IMR-90 (cell line): Measurements from ENCODE around the gene CD99L2. TPM values are rescaled to one million over a fixed set of nuclear protein-coding genes. Genes with fewer than 3 reads are reported as not detected.

Experiments
- ATAC-seq: fragments of 200-7000 bp; cut with Tn5 transposase; 2 replicates; pipeline ENCODE4 v1.9.1; 2020; ENCODE audit warnings: low read depth, mild to moderate bottlenecking, moderate library complexity
- Bru-seq: library from RNA; stranded (reverse); fragments of 400-500 nt; gene quantifications from one replicate; lab custom pipeline; 2021; lab: Mats Ljungman, UMichigan
- BruChase-seq, 2 experiments: library from RNA; stranded (reverse); fragments of 400-500 nt; gene quantifications; one replicate each; lab custom pipeline; 2021; lab: Mats Ljungman, UMichigan
- BruUV-seq: library from RNA; stranded (reverse); fragments of 400-500 nt; replicated peaks from 2 replicates; lab custom pipeline; 2021; lab: Mats Ljungman, UMichigan
- CTCF ChIA-PET: fragments of 300-600 bp; formaldehyde crosslinking; extraction: SDS; loops from one replicate; lab custom pipeline; 2021; ENCODE audit warnings: antibody characterized with exemption; lab: Yijun Ruan, JAX
- POLR2A ChIA-PET: fragments of 300-600 bp; sonication (Branson Sonifier 250); formaldehyde crosslinking; loops from one replicate; lab custom pipeline; 2022; ENCODE audit warnings: antibody characterized with exemption; ENCODE audit not compliant: unreplicated experiment; lab: Charles Lee
- DNase-seq: peaks from one replicate; pipeline ENCODE4 v3.0.0; 2013
- H2AFZ ChIP-seq: replicated peaks from 2 replicates; pipeline ENCODE3; 2013; ENCODE audit warnings: low read length, mild to moderate bottlenecking; ENCODE audit not compliant: poor library complexity
- H2AK5ac ChIP-seq: 2 replicates; pipeline ENCODE4 v1.6.1; 2013; ENCODE audit warnings: low read depth, low read length, inconsistent platforms
- H2AK9ac ChIP-seq: replicated peaks from 2 replicates; pipeline ENCODE3; 2013; ENCODE audit warnings: mild to moderate bottlenecking, low read depth, low read length, moderate library complexity; ENCODE audit not compliant: poor library complexity
- H2BK120ac ChIP-seq: 2 replicates; pipeline ENCODE4 v1.6.1; 2013; ENCODE audit warnings: low read depth, low read length, inconsistent platforms
- H2BK15ac ChIP-seq: 3 replicates; pipeline ENCODE4 v1.6.1; 2013; ENCODE audit warnings: low read depth, low read length, inconsistent platforms
- H2BK20ac ChIP-seq: 2 replicates; pipeline ENCODE4 v1.6.1; 2013; ENCODE audit warnings: low read depth, mild to moderate bottlenecking, inconsistent platforms, low read length, moderate library complexity
- H2BK5ac ChIP-seq: 2 replicates; pipeline ENCODE4 v1.6.1; 2013; ENCODE audit warnings: mild to moderate bottlenecking, low read depth, low read length, inconsistent platforms; ENCODE audit not compliant: poor library complexity, severe bottlenecking
- H3K14ac ChIP-seq: replicated peaks from 2 replicates; pipeline ENCODE4 v1.6.1; 2013; ENCODE audit warnings: low read depth, low read length, inconsistent platforms
- H3K18ac ChIP-seq: 2 replicates; pipeline ENCODE4 v1.6.1; 2013; ENCODE audit warnings: low read depth, low read length, control low read depth
- H3K23ac ChIP-seq: 2 replicates; pipeline ENCODE4 v1.6.1; 2013; ENCODE audit warnings: low read depth, low read length, inconsistent platforms
- H3K27ac ChIP-seq: 2 replicates; pipeline ENCODE4 v1.5.1; 2013; ENCODE audit warnings: mild to moderate bottlenecking, control low read depth, low read length; ENCODE audit not compliant: insufficient read depth
- H3K27me3 ChIP-seq: 2 replicates; pipeline ENCODE4 v1.6.1; 2013; ENCODE audit warnings: low read length; ENCODE audit not compliant: control insufficient read depth, insufficient read depth
- H3K36me3 ChIP-seq: 2 replicates; pipeline ENCODE4 v1.6.1; 2013; ENCODE audit warnings: low read length, mixed read lengths; ENCODE audit not compliant: control insufficient read depth, insufficient read depth
- H3K4ac ChIP-seq: 2 replicates; pipeline ENCODE4 v1.6.1; 2013; ENCODE audit warnings: low read depth, low read length, inconsistent platforms
- H3K4me1 ChIP-seq: 2 replicates; pipeline ENCODE4 v1.6.1; 2013; ENCODE audit warnings: low read length, mixed read lengths; ENCODE audit not compliant: control insufficient read depth, insufficient read depth
- H3K4me2 ChIP-seq: 2 replicates; pipeline ENCODE4 v1.6.1; 2013; ENCODE audit warnings: low read depth, mild to moderate bottlenecking, control low read depth, low read length, moderate library complexity
- H3K4me3 ChIP-seq: 2 replicates; pipeline ENCODE4 v1.5.1; 2013; ENCODE audit warnings: low read depth, mild to moderate bottlenecking, control low read depth, low read length, moderate library complexity; ENCODE audit not compliant: insufficient read depth
- H3K56ac ChIP-seq: 2 replicates; pipeline ENCODE4 v1.6.1; 2013; ENCODE audit warnings: low read length, inconsistent platforms; ENCODE audit not compliant: insufficient read depth; ENCODE audit errors: extremely low read depth
- H3K79me1 ChIP-seq, 2 experiments: 2 replicates each; pipeline ENCODE4 v1.6.1; 2013; ENCODE audit warnings: low read length in 2 of 2, inconsistent platforms in 1 of 2, low read depth in 1 of 2
- H3K9ac ChIP-seq: 2 replicates; pipeline ENCODE4 v1.6.1; 2013; ENCODE audit warnings: low read depth, low read length, control low read depth
- H3K9me1 ChIP-seq: 2 replicates; pipeline ENCODE4 v1.6.1; 2013; ENCODE audit warnings: low read length, inconsistent platforms; ENCODE audit not compliant: insufficient read depth
- H3K9me3 ChIP-seq: 2 replicates; pipeline ENCODE4 v1.6.1; 2013; ENCODE audit warnings: low read length; ENCODE audit not compliant: control insufficient read depth, insufficient read depth
- H4K20me1 ChIP-seq: 2 replicates; pipeline ENCODE4 v1.6.1; 2013; ENCODE audit warnings: low read length, inconsistent platforms; ENCODE audit not compliant: insufficient read depth
- H4K5ac ChIP-seq: 2 replicates; pipeline ENCODE4 v1.6.1; 2013; ENCODE audit warnings: mild to moderate bottlenecking, low read depth, low read length, control low read depth
- H4K8ac ChIP-seq, 2 experiments: 2 replicates each; pipeline ENCODE4 v1.6.1; 2013; ENCODE audit warnings: low read depth in 2 of 2, low read length in 2 of 2, control low read depth in 1 of 2, inconsistent platforms in 1 of 2
- H4K91ac ChIP-seq: 2 replicates; pipeline ENCODE4 v1.6.1; 2013; ENCODE audit warnings: low read depth, low read length, inconsistent platforms; ENCODE audit not compliant: insufficient read depth
- ELK1 ChIP-seq: fragments of 150-350 bp; IDR thresholded peaks from 2 replicates; pipeline ENCODE4 v1.6.1; 2016; ENCODE audit warnings: low read depth, mild to moderate bottlenecking, low read length, moderate library complexity, borderline replicate concordance
- MAZ ChIP-seq: IDR thresholded peaks from 2 replicates; pipeline ENCODE4 v1.6.1; 2012; ENCODE audit warnings: low read depth, mild to moderate bottlenecking, low read length, improper control_type of control experiment, moderate library complexity, borderline replicate concordance
- MXI1 ChIP-seq: IDR thresholded peaks from 2 replicates; pipeline ENCODE4 v1.6.1; 2012; ENCODE audit warnings: low read depth, mild to moderate bottlenecking, low read length, moderate library complexity, borderline replicate concordance
- NFE2L2 ChIP-seq: fragments of 150-350 bp; IDR thresholded peaks from 2 replicates; pipeline ENCODE4 v1.6.1; 2016; ENCODE audit warnings: low read depth, mild to moderate bottlenecking, low read length
- POLR2A ChIP-seq: IDR thresholded peaks from 2 replicates; pipeline ENCODE4 v1.6.1; 2012; ENCODE audit warnings: mild to moderate bottlenecking, low read depth, low read length
- WGBS, 2 experiments: methylation state at CpG; one replicate each; pipeline versions ENCODE4 v1.1.5 to v1.1.7; 2013; ENCODE audit warnings: missing lambda C conversion rate in 2 of 2; ENCODE audit not compliant: insufficient read length in 1 of 2; ENCODE audit errors: extremely low coverage in 2 of 2; 5-methylcytosine and 5-hydroxymethylcytosine counted together
- dilution Hi-C: fragments of 300-500 bp; cut with HindIII; formaldehyde crosslinking; loops from one replicate; pipeline ENCODE4 v1.14.3; 2018; ENCODE audit warnings: low sequenced_read_pairs; ENCODE audit not compliant: unreplicated experiment
- in situ Hi-C: fragments of 300-500 bp; cut with MboI; formaldehyde crosslinking; loops from 3 replicates; pipeline ENCODE4 v1.14.3; 2019; ENCODE audit warnings: low sequenced_read_pairs, inconsistent platforms, mixed read lengths
- intact Hi-C: fragments of 100-400 bp; cut with micrococcal nuclease; formaldehyde crosslinking; loops from 2 replicates; pipeline ENCODE4 v1.10.0; 2022
- long read RNA-seq: library from polyadenylated mRNA; unstranded; transcript quantifications from one replicate; pipeline ENCODE4 v2.0.0, GENCODE V29; 2021; ENCODE audit not compliant: unreplicated experiment
- polyA plus RNA-seq, 3 experiments: library from polyadenylated mRNA; depleted of rRNA; stranded (reverse); fragments of >200 nt; gene quantifications; 2 replicates each; pipeline ENCODE4 v1.2.3, GENCODE V29; 2012; ENCODE audit warnings: low replicate concordance in 1 of 3
- total RNA-seq: library from RNA; depleted of rRNA; stranded (reverse); fragments of >200 nt; gene quantifications from 2 replicates; pipeline ENCODE4 v1.2.3, GENCODE V29; 2012; rRNA removed

The CD99L2 gene
- 17.4 and 20.6 TPM in 2 replicates for total RNA-seq
- 41.4 and 43.0 TPM in 2 replicates for polyA plus RNA-seq (2012; rRNA removed)
- polyA plus RNA-seq (2012; cell fraction: cytosol; rRNA removed) = 49.7 and 67.4 TPM in 2 replicates
- 29.8 and 32.3 TPM in 2 replicates for polyA plus RNA-seq (2012; cell fraction: nucleus; rRNA removed; ENCODE audit: low replicate concordance)
- Bru-seq, nascent RNA = percentile 66 among the genes with signal in this experiment
- BruChase-seq, experiment 1, labeled RNA remaining after a 6-hour chase = percentile 70 among the genes with signal in this experiment
- BruChase-seq, experiment 2, labeled RNA remaining after a 2-hour chase = percentile 70 among the genes with signal in this experiment
- long read RNA-seq, transcript CD99L2-203 (11 exons, 3,604 nt) = major isoform, 51 of 96 reads
- long read RNA-seq, partial matches to known transcripts = 38 of 96 reads
- long read RNA-seq, other reads (novel, unspliced or antisense) = 6 of 96 reads

- dilution Hi-C loops = no loop called here
- intact Hi-C loops = loop anchor here (1.0 to 2.0 kb wide), 3 partner anchors 85 to 498 kb away; partner anchors contain the start of genes HMGB3 and VMA21
- BruUV-seq = no TSS peak
These were observed at the start of gene CD99L2 for GRCh38 chrX:150898343-150899190. CD99L2 (minus strand) TSS chrX:150898668; CDS start chrX:150898588, 80 bp downstream.

More at GRCh38 chrX:150898343-150899190, at the start of gene CD99L2:
- Histone ChIP-seq H4K91ac (no peak within 1 kb of the TSS), H3K27me3 (peaks cover under 1% of the 10 kb centered on the region; the same call in 1 of the 2 replicates), H3K79me1 (peaks cover 4 to 14% of the 10 kb centered on the region in 2 experiments; a peak in 3 of 4 replicates), H3K4me3 (peak within 1 kb of the TSS; percentile 95), H3K4ac (peak within 1 kb of the TSS; percentile 69; the same call in 1 of the 2 replicates), H3K23ac (no peak within 1 kb of the TSS; the same call in 1 of the 2 replicates), H3K9me3 (no peaks in the 10 kb centered on the region), H3K9me1 (no peaks in the 10 kb centered on the region), H3K4me1 (no peaks in the 10 kb centered on the region), H2AK5ac (no peak within 1 kb of the TSS), H3K14ac (peak within 1 kb of the TSS; percentile 66; the same call in 1 of the 2 replicates), H3K27ac (peak within 1 kb of the TSS; percentile 66), H3K56ac (no peak within 1 kb of the TSS; the same call in 1 of the 2 replicates), H3K18ac (peak within 1 kb of the TSS; percentile 46; the same call in 1 of the 2 replicates), H4K5ac (peak within 1 kb of the TSS; percentile 54; the same call in 1 of the 2 replicates), H2BK120ac (peak within 1 kb of the TSS; percentile 52; the same call in 1 of the 2 replicates), H2AFZ (peak within 1 kb of the TSS; percentile 94), H2AK9ac (peak within 1 kb of the TSS; percentile 82), H4K8ac (peak within 1 kb of the TSS; percentile 33 to 40; a peak in 2 of 4 replicates), H4K20me1 (no peaks in the 10 kb centered on the region), H2BK15ac (no peak within 1 kb of the TSS), H2BK5ac (peak within 1 kb of the TSS; percentile 72), H3K4me2 (peak within 1 kb of the TSS; percentile 76), H3K36me3 (no peaks in the 10 kb centered on the region), H2BK20ac (no peak within 1 kb of the TSS), H3K9ac (peak within 1 kb of the TSS; percentile 73)
- POLR2A ChIA-PET = no interaction called here
- DNase-seq = peak; percentile 78
- in situ Hi-C loops = loop anchor here (10.0 kb wide), 1 partner anchor 86 kb away; the partner anchor contains the start of gene HMGB3
- CTCF ChIA-PET = no interaction called here
- TF ChIP-seq ELK1 = no peak
- TF ChIP-seq NFE2L2 = no peak
- TF ChIP-seq POLR2A = peak; percentile 66; the same call in 1 of the 2 replicates
- TF ChIP-seq MXI1 = 0 out of 2 replicates have a peak, but pooled peaks have one; percentile 19
- peak; percentile 15; the same call in 1 of the 2 replicates for TF ChIP-seq MAZ
- ATAC-seq = peak; percentile 96
- 7% methylated on average over 18 of the region's 95 CpGs; no CpG with 5 or more reads in 1 of the 2 experiments for WGBS, 2 experiments
